Gastroesophageal sphincter (tissue), 4 donors: Measurements from ENCODE around the gene FER. TPM values are rescaled to one million over a fixed set of nuclear protein-coding genes. Genes with fewer than 3 reads are reported as not detected.

Source experiments
- ATAC-seq: fragments of 150-250 bp; one replicate; pipeline ENCODE4 v1.9.1; 2016; ENCODE audit warnings: mild to moderate bottlenecking, moderate library complexity
- H3K27ac ChIP-seq, 4 donors: fragments of 200-600 bp; sonication (generic) in 3 of 4; 1 replicate in 3 of 4; 2 replicates in 1 of 4; pipeline ENCODE4 v1.5.1; 2016 to 2019
- H3K27me3 ChIP-seq: fragments of 200-600 bp; sonication (generic); one replicate; pipeline ENCODE4 v1.5.1; 2019
- H3K36me3 ChIP-seq, 2 donors: fragments of 200-600 bp; sonication (generic); one replicate each; pipeline ENCODE4 v1.5.1; 2019; ENCODE audit warnings: control low read depth in 1 of 2
- H3K4me1 ChIP-seq, 3 donors: fragments of 200-600 bp; sonication (generic); 1 replicate in 2 of 3; 2 replicates in 1 of 3; pipeline ENCODE4 v1.5.1; 2016 to 2019; ENCODE audit warnings: control low read depth in 2 of 3
- H3K4me3 ChIP-seq, 2 donors: fragments of 200-600 bp; sonication (generic); one replicate each; pipeline ENCODE4 v1.5.1; 2019; ENCODE audit warnings: mild to moderate bottlenecking in 1 of 2, moderate library complexity in 1 of 2
- H3K9me3 ChIP-seq, 3 donors: fragments of 200-600 bp; sonication (generic); one replicate each; pipeline ENCODE4 v1.5.1; 2017 to 2019; ENCODE audit warnings: control low read depth in 2 of 3
- EP300 ChIP-seq: sonication (generic); formaldehyde crosslinking; IDR thresholded peaks from one replicate; pipeline ENCODE4 v1.6.1; 2017; ENCODE audit warnings: antibody characterized with exemption, mild to moderate bottlenecking
- POLR2A ChIP-seq, 2 donors: fragments of 450-650 bp; IDR thresholded peaks; one replicate each; pipeline ENCODE4 v1.6.1; 2017; ENCODE audit warnings: antibody characterized with exemption in 2 of 2, mild to moderate bottlenecking in 2 of 2, moderate library complexity in 1 of 2
- POLR2AphosphoS5 ChIP-seq: sonication (generic); formaldehyde crosslinking; IDR thresholded peaks from one replicate; pipeline ENCODE4 v1.6.1; 2017; ENCODE audit warnings: antibody characterized with exemption
- WGBS, 2 donors: methylation state at CpG; one replicate each; pipeline ENCODE4 v1.1.5; 2018; ENCODE audit warnings: low coverage in 1 of 2; 5-methylcytosine and 5-hydroxymethylcytosine counted together
- total RNA-seq, 4 donors: library from RNA; depleted of rRNA; stranded (reverse); fragments of >200 nt; gene quantifications; one replicate each; pipeline ENCODE4 v1.1.0, GENCODE V29; 2016
- TF ChIP-seq, protein P1 (sequence below), 4 experiments: fragments of 200-600 bp in 2 of 4; fragments of 450-650 bp in 2 of 4; sonication (generic) in 1 of 4; IDR thresholded peaks; one replicate each; pipeline ENCODE4 v1.5.1; 2017 to 2019; ENCODE audit warnings: antibody characterized with exemption in 4 of 4, mild to moderate bottlenecking in 2 of 4, moderate library complexity in 2 of 4

FER gene
- total RNA-seq, 4 donors from 2014 or later = 23.2 to 45.3 (median 32.5) TPM

- peaks cover 0 to 13% (median 0%) of the 10 kb centered on the region in 3 donors for H3K4me1 ChIP-seq
- no peak for ATAC-seq
- no peaks in the 10 kb centered on the region for H3K36me3 ChIP-seq
Observed at GRCh38 chr5:109177782-109178181, 430.1 kb downstream of the FER start.

DNA sequence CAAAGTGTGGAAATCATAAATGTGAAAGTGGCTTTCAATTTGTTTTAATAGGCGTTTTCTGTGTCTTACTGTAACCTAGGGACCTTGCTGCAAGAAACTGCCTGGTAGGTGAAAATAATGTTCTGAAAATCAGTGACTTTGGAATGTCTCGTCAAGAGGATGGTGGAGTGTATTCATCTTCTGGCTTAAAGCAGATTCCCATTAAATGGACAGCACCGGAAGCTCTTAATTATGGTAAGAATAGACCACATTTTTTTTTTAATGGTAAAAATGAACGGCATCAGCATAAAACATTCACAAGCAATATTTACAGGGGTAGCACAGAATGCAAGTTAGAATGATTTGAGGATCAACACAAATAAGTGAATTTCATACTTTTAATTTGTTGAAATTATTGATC lies 433.0 kb downstream of the FER start:
- WGBS, 2 donors = 93 to 95% methylated on average over 4 of the region's 4 CpGs
- no peak for TF ChIP-seq POLR2A (IDR thresholded peaks at IDR 0.05)
- no peak for TF ChIP-seq POLR2AphosphoS5
- TF ChIP-seq, protein P1, sequence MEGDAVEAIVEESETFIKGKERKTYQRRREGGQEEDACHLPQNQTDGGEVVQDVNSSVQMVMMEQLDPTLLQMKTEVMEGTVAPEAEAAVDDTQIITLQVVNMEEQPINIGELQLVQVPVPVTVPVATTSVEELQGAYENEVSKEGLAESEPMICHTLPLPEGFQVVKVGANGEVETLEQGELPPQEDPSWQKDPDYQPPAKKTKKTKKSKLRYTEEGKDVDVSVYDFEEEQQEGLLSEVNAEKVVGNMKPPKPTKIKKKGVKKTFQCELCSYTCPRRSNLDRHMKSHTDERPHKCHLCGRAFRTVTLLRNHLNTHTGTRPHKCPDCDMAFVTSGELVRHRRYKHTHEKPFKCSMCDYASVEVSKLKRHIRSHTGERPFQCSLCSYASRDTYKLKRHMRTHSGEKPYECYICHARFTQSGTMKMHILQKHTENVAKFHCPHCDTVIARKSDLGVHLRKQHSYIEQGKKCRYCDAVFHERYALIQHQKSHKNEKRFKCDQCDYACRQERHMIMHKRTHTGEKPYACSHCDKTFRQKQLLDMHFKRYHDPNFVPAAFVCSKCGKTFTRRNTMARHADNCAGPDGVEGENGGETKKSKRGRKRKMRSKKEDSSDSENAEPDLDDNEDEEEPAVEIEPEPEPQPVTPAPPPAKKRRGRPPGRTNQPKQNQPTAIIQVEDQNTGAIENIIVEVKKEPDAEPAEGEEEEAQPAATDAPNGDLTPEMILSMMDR (IDR thresholded peaks at IDR 0.05) = no peak
- TF ChIP-seq EP300 = no peak
- no peaks in the 10 kb centered on the region for H3K9me3 ChIP-seq

More at GRCh38 chr5:109177782-109178181, 430.1 kb downstream of the FER start:
- no peak overlapping the region for H3K4me3 ChIP-seq
- H3K9me3 ChIP-seq = no peaks in the 10 kb centered on the region
- no peak overlapping the region for H3K27ac ChIP-seq
- no peak for TF ChIP-seq POLR2A (IDR thresholded peaks at IDR 0.05)
- no peaks in the 10 kb centered on the region for H3K27me3 ChIP-seq

GRCh38 chr5:109186759-109187158 lies 439.1 kb downstream of the FER start:
- H3K36me3 ChIP-seq = peaks cover 0 to 24% of the 10 kb centered on the region in 2 donors
- peaks cover 0 to 4% (median 0%) of the 10 kb centered on the region in 3 donors for H3K4me1 ChIP-seq
- no peak for ATAC-seq
- TF ChIP-seq EP300 (no peak), POLR2A (IDR thresholded peaks at IDR 0.05) (no peak), POLR2AphosphoS5 (no peak)
- TF ChIP-seq, protein P1 (IDR thresholded peaks at IDR 0.05) = no peak
- no peak overlapping the region for H3K4me3 ChIP-seq
- no peaks in the 10 kb centered on the region for H3K27me3 ChIP-seq
- no peaks in the 10 kb centered on the region for H3K9me3 ChIP-seq
- H3K27ac ChIP-seq = no peak overlapping the region
- 42% methylated on average over 3 of the region's 3 CpGs for WGBS, 2 donors

More for the DNA sequence above, 433.0 kb downstream of the FER start:
- Histone ChIP-seq H3K36me3 (no peaks in the 10 kb centered on the region), H3K27me3 (no peaks in the 10 kb centered on the region), H3K4me1 (peaks cover 0 to 13% (median 0%) of the 10 kb centered on the region in 3 donors), H3K27ac (no peak overlapping the region), H3K4me3 (no peak overlapping the region)
- ATAC-seq = no peak

DNA sequence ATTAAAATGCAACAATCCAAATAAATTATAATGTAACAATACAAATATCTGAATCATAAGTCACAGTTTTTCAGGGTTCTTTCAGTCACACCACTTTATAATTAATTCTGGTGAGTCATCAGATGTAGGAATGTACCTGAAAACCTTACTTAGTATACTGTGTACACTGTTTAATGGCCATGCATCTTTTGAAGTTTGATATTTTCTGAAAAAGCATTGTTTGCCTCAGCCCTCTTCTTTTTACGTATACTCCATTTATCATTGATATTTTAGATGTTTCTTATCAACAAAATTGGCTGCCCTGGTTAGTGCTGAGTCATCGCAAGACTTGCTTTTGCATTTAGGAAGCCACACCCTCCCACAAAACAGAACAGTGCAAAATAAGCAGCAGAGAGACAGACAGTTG lies 443.5 kb downstream of the FER start:
- H3K9me3 ChIP-seq = no peaks in the 10 kb centered on the region
- H3K4me1 ChIP-seq = peaks cover 0 to 18% (median 0%) of the 10 kb centered on the region in 3 donors
- no peak overlapping the region for H3K4me3 ChIP-seq
- peaks cover 0 to 21% of the 10 kb centered on the region in 2 donors for H3K36me3 ChIP-seq
- no peak for ATAC-seq
- no peaks in the 10 kb centered on the region for H3K27me3 ChIP-seq
- WGBS, 2 donors = 32 to 75% methylated on average over 2 of the region's 2 CpGs
- no peak overlapping the region for H3K27ac ChIP-seq
- no peak for TF ChIP-seq POLR2A (IDR thresholded peaks at IDR 0.05)

DNA sequence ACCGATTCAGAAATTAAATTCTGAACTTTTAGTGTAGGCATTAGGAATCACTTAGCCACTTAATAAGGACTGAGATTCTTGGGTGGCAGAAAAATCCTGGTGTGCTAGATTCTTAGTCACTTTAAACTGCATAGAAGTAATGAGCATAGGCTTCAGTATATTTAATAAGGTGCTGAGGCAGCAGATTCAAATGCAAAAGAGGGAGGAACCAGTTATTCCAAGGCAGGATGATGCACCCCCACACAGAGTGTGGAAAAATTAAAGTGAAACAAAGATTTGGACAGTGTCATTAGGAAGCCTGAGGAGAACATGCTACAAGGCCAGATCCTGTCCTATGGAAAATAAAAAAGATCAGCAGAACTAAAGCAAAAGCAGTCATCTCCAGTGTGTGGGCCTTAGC lies 444.3 kb downstream of the FER start:
- no peak for ATAC-seq
- 82 to 100% methylated on average over 1 of the region's 1 CpG for WGBS, 2 donors
- Histone ChIP-seq H3K9me3 (no peaks in the 10 kb centered on the region), H3K4me1 (peaks cover 0 to 18% (median 0%) of the 10 kb centered on the region in 3 donors), H3K27me3 (no peaks in the 10 kb centered on the region), H3K36me3 (peaks cover 0 to 18% of the 10 kb centered on the region in 2 donors), H3K27ac (no peak overlapping the region), H3K4me3 (no peak overlapping the region)
- TF ChIP-seq EP300 (no peak), POLR2A (IDR thresholded peaks at IDR 0.05) (no peak), POLR2AphosphoS5 (no peak)
- TF ChIP-seq, protein P1 (IDR thresholded peaks at IDR 0.05) = no peak

- ATAC-seq = no peak
- Histone ChIP-seq H3K27me3 (no peaks in the 10 kb centered on the region), H3K36me3 (peaks cover 0 to 11% of the 10 kb centered on the region in 2 donors), H3K9me3 (no peaks in the 10 kb centered on the region), H3K4me3 (no peak overlapping the region), H3K4me1 (peaks cover 0 to 18% (median 0%) of the 10 kb centered on the region in 3 donors), H3K27ac (no peak overlapping the region)
- TF ChIP-seq, protein P1 (IDR thresholded peaks at IDR 0.05) = no peak
- TF ChIP-seq EP300 (no peak), POLR2A (IDR thresholded peaks at IDR 0.05) (no peak), POLR2AphosphoS5 (no peak)
- WGBS, 2 donors = 90 to 95% methylated on average over 3 to 6 of the region's 6 CpGs
Observed at GRCh38 chr5:109192555-109193281, 445.0 kb downstream of the FER start.
